ENCODE data around the gene SLC15A5. TPM values are rescaled to one million over a fixed set of nuclear protein-coding genes. Genes with fewer than 3 reads are reported as not detected.

Gene SLC15A5
- total RNA-seq, 1 donor from 2014 or later: 0.10 TPM

- DNase-seq (ENCODE audit: low spot score): no peak
Observed at GRCh38 chr12:16266085-16266484, 11.4 kb downstream of the SLC15A5 start.

DNA sequence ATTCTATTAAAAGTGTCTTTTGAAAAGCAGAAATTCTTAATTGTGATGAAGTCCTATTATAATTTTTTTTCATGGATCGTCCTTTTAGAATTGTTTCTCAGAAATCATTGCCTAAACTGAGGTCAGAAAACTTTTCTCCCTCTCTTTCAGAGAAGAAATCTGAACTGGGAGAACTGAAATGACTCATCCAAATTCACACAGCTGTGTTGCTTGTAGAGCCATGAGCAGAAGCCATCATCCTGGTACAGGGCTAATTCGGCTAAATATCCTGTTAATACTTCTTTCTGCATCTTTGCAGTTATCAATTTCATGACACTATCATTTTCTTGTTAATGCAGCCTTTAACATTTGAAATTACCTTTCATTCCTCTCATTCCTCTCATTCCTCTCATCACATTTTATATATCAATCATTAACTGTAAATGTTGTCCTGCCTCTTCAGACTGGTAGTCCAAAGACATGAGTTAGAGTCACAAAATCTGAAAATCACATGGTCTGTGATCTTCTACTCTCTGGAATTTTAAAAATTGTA is 15.5 kb downstream of the SLC15A5 start:
- no peak for DNase-seq (ENCODE audit: low spot score)

DNA sequence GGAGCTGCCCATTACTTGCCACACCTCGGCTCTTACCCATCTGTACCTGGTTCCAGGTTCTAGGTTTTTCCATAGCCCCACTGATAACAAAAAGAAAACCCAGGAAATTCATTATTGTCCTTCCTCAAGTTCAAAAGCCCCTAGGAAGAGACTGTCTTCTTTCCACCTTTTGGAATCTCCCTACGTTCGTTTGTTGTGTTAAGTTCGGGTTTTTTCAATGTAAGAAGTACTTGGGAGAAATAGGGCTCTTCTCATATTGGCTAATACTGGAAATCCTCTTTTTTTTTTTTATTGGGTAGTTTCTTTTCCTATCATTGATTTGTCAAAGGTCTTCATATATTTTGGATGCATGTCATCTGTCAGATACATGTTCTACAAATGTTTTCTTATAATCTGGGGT is 17.3 kb downstream of the SLC15A5 start:
- no peak for DNase-seq (ENCODE audit: low spot score)

DNA sequence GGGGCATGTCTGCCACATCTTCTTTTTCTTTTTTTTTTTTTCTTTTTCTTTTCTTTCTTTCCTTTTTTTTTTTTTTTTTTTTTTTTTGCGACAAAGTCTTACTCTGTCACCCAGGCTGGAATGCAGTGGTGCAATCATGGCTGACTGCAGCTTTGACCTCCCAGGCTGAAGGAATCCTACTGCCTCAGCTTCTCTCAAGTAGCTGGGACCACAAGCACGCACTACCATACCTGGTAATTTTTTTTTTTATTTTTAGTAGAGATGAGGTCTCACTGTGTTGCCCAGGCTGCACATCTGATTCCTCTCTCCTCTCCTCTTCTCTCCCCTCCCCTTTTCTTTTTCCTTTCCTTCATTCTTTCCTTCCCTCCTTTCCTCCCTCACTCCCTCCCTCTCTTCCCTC is 18.5 kb downstream of the SLC15A5 start:
- no peak for DNase-seq (ENCODE audit: low spot score)

DNA sequence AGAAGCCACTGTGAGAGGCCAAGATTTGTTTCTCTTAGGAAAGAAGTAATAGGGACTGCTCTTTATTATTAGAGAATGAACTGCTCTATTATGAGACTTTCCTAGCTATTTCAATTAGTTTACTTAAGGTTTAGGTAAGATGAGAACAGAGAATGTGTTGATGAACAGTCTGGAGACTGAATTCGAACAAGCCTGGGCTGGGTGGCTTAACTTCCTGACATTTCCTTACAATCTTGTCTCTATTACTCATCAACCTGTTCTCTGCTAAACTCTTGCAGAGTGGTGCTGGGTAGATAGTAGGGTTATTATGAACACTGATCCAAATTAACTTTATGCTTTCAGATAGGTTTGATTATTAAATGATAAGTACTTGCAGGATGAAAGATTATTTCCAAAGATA is 31.2 kb downstream of the SLC15A5 start:
- no peak for DNase-seq (ENCODE audit: low spot score)

- DNase-seq (ENCODE audit: low spot score): no peak
Observed at GRCh38 chr12:16245209-16245608, 32.3 kb downstream of the SLC15A5 start.

DNA sequence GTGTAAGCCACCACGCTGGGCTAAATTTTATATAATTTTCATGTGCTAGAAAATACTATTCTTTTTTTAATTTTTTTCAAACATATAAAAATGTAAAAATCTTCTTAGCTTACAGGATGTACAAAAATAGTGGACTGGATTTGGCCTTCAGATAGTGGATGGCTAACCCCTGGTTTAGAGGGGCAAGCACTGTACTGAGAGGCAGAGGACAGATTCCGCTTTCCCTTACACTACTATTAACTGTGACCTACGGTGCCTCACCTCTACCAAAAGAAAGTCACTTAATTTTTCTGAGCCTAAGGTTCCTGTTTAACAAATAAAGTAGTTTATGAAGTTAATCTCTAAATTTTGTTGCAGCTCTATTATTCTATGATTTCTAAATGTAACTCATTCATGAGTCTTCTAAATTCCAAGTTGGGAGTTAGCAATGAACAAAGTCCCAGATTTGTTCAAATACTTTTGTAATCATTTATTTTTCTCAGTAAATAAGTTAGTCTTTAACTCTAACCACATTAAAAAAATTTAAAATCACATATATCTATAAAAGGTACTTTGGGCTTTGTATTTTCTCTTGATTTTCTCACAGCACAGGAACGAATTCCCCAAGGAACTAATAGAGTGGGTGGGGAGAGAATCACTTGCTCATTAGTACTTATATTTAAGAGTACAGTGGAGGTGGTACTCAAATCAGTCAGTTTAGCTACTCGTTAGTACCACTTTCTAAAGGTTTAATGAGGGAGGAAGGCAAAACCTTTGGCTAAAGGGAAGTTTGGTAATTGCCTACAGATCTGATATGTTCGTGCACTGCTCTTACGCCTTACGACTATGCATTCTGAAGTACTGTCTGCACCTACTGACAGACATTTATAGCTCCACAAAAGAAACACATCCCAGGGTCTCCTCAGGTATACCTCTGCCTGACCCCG is 33.7 kb downstream of the SLC15A5 start:
- DNase-seq (ENCODE audit: low spot score): no peak

- DNase-seq (ENCODE audit: low spot score): no peak
Observed at GRCh38 chr12:16241346-16241745, 36.1 kb downstream of the SLC15A5 start.

- DNase-seq (ENCODE audit: low spot score): no peak
Observed at GRCh38 chr12:16238661-16239060, 38.8 kb downstream of the SLC15A5 start.

DNA sequence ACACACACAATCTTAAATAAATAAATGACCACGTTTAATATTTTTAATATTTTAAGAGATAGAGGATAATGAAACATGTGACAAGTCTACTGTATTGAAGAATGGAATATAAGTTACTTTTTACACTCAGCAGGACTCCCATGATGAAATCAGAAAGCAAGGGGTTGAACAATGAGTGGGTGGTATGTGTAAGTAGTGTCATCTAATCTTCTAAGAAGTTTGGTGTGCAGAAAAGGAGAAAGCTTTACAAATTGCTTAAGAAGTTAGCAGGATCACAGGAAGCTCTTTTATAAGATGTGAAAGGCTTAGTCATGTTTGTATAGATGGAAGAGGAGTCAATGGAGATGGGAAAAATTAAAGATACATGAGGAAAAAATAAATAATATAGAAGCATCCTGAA is 47.8 kb downstream of the SLC15A5 start:
- DNase-seq (ENCODE audit: low spot score): no peak

GRCh38 chr12:16228067-16228466 is 49.4 kb downstream of the SLC15A5 start:
- DNase-seq (ENCODE audit: low spot score): no peak

DNA sequence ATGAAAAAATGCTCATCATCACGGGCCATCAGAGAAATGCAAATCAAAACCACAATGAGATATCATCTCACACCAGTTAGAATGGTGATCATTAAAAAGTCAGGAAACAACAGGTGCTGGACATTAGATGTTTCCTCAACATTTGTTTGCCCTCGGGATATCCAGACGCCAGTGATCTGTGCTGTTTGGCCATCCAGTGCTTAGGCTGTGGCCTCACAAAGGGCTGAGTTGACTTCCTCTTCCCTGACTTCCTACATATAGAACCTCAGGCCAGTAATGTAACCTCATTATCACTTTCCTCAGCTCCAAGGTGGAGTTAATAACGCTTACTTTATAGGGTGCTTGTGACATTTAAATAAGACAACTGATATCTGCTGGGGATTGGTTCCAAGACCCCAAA is 51.8 kb downstream of the SLC15A5 start:
- DNase-seq (ENCODE audit: low spot score): no peak

GRCh38 chr12:16224196-16224595 is 53.3 kb downstream of the SLC15A5 start:
- DNase-seq (ENCODE audit: low spot score): no peak

- DNase-seq (ENCODE audit: low spot score): no peak
Observed at GRCh38 chr12:16221776-16222175, 55.7 kb downstream of the SLC15A5 start.

DNA sequence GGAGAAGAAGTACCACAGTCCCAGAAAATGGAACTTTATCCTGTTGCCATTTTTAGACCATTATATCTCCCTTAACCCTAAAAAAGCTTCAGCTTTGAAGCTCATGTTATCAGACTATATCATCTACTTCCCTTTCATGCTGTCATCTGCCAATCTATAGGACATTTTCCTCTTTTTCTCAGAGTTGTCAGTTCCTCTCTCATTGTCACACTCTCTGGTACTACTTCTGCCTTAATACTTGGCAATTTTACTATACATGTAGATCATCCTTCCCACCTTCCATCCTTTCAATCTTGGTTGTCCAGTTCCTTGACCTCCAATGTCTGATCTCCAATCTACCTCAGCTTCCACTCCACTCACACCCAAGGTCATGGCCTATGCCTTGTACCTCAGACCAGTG is 57.4 kb downstream of the SLC15A5 start:
- no peak for DNase-seq (ENCODE audit: low spot score)

- DNase-seq (ENCODE audit: low spot score): no peak
Observed at GRCh38 chr12:16218934-16219751, 58.3 kb downstream of the SLC15A5 start.

- DNase-seq (ENCODE audit: low spot score): no peak
Observed at GRCh38 chr12:16218234-16218633, 59.3 kb downstream of the SLC15A5 start.

DNA sequence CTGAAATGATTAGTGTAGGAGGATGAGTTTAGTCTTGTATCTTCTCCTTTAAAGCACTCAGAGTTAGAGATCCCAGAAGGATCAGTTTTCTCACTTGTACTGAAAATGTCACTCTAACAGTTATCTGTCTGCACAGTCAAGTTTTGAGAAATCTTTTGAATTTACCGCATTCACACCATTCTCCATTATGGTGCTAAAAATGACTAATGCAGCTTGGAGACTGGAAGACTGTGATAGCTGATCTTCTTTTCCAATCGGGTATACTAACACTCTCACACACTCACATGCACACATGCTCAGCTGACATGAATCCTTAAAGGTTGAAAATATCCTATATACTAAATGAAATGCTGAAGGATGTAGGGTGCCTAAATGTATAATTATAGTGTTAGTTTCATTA is 65.8 kb downstream of the SLC15A5 start:
- DNase-seq (ENCODE audit: low spot score): no peak

GRCh38 chr12:16198884-16199283 is 78.6 kb downstream of the SLC15A5 start:
- no peak for DNase-seq (ENCODE audit: low spot score)

DNA sequence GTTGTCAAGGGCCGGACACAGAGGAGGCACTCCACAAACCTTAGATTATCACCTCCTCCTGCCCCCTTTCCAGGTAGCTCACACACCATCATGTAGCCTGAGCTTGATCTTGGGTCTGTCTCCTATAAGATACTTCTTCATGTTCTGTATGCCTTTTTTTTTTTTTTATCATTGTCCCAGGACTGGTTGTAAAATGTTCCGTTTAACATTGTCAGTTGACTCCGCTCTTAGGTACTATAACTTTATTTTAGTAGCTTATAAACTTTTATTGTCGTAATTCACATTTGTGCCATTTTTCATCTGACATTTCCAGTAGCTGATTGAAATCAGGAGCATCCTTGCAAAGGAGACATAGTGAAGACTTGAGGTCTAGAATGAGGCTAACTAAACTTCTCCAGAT is 79.9 kb downstream of the SLC15A5 start:
- DNase-seq (ENCODE audit: low spot score): no peak

GRCh38 chr12:16189849-16190248 is 87.6 kb downstream of the SLC15A5 start:
- no peak for DNase-seq (ENCODE audit: low spot score)

GRCh38 chr12:16187660-16188059 is 89.8 kb downstream of the SLC15A5 start:
- DNase-seq (ENCODE audit: low spot score): no peak

All from mesenteric fat pad (tissue), 1 donor.